ENCODE measurements around the gene PIP5K1C. TPM values are rescaled to one million over a fixed set of nuclear protein-coding genes. Genes with fewer than 3 reads are reported as not detected.

Gene PIP5K1C
- total and polyA plus RNA-seq, 9 of the 15 experiments (the other 6 are each of a cell fraction or from before 2014, with no cell fraction given), result 0.38 to 22.1 (median 4.1) TPM

- TF ChIP-seq ZNF253 (CRISPR knock-in tag; conservative IDR thresholded peaks at IDR 0.05), result no peak
- no peak for TF ChIP-seq HES1 (IDR thresholded peaks at IDR 0.05; ENCODE audit: low read depth)
- TF ChIP-seq U2AF1 (optimal IDR thresholded peaks at IDR 0.05; ENCODE audit: low read depth, low read length), result no peak
- TF ChIP-seq SNAPC5 (CRISPR knock-in tag; IDR thresholded peaks at IDR 0.05), result no peak
- TF ChIP-seq ZNF668 (CRISPR knock-in tag; IDR thresholded peaks at IDR 0.05), result no peak
- no peak for TF ChIP-seq ZNF408 (CRISPR knock-in tag; IDR thresholded peaks at IDR 0.05; ENCODE audit: low read depth)
- TF ChIP-seq THAP12 (CRISPR knock-in tag; IDR thresholded peaks at IDR 0.05), result no peak
- TF ChIP-seq BRF2 (IDR thresholded peaks at IDR 0.05; ENCODE audit: borderline replicate concordance, insufficient read depth, insufficient read length), result no peak
- TF ChIP-seq NFXL1 (CRISPR knock-in tag; IDR thresholded peaks at IDR 0.05), result no peak
- no peak for TF ChIP-seq ID3 (CRISPR knock-in tag; IDR thresholded peaks at IDR 0.05)
- peak; percentile 92 for TF ChIP-seq ID3 (tag; IDR thresholded peaks at IDR 0.05)
- no peak for TF ChIP-seq ZNF699 (CRISPR knock-in tag; IDR thresholded peaks at IDR 0.05; ENCODE audit: insufficient replicate concordance)
- TF ChIP-seq IRF2 (CRISPR knock-in tag; IDR thresholded peaks at IDR 0.05), result no peak
- TF ChIP-seq ZNF77 (CRISPR knock-in tag; IDR thresholded peaks at IDR 0.05), result no peak
- peak; percentile 99 for TF ChIP-seq HMGN3 (IDR thresholded peaks at IDR 0.05; ENCODE audit: borderline replicate concordance, extremely low read depth, insufficient read length, low read depth, low read length)
- no peak for TF ChIP-seq ZNF436 (CRISPR knock-in tag; IDR thresholded peaks at IDR 0.05)
- TF ChIP-seq RNF2 (IDR thresholded peaks at IDR 0.05), result peak; percentile 94
- peak; percentile 40; the same call in 1 of the 2 replicates for TF ChIP-seq BMI1 (IDR thresholded peaks at IDR 0.05; ENCODE audit: low read length)
- TF ChIP-seq FOXK1 (CRISPR knock-in tag; IDR thresholded peaks at IDR 0.05; ENCODE audit: borderline replicate concordance), result no peak
- no peak for TF ChIP-seq HMBOX1 (IDR thresholded peaks at IDR 0.05)
These were observed 21.0 kb upstream of the PIP5K1C start (continued) for GRCh38 chr19:3721131-3721886.
